GM12872 (cell line): ENCODE results near the gene ZCCHC8.

ENCODE experiments used
- TF ChIP-seq, protein P1 (sequence below): IDR thresholded peaks from 3 replicates; pipeline ENCODE4 v1.5.1; 2011; ENCODE audit warnings: low read depth, mild to moderate bottlenecking, low read length, moderate library complexity; ENCODE audit not compliant: insufficient read depth

Gene ZCCHC8

DNA sequence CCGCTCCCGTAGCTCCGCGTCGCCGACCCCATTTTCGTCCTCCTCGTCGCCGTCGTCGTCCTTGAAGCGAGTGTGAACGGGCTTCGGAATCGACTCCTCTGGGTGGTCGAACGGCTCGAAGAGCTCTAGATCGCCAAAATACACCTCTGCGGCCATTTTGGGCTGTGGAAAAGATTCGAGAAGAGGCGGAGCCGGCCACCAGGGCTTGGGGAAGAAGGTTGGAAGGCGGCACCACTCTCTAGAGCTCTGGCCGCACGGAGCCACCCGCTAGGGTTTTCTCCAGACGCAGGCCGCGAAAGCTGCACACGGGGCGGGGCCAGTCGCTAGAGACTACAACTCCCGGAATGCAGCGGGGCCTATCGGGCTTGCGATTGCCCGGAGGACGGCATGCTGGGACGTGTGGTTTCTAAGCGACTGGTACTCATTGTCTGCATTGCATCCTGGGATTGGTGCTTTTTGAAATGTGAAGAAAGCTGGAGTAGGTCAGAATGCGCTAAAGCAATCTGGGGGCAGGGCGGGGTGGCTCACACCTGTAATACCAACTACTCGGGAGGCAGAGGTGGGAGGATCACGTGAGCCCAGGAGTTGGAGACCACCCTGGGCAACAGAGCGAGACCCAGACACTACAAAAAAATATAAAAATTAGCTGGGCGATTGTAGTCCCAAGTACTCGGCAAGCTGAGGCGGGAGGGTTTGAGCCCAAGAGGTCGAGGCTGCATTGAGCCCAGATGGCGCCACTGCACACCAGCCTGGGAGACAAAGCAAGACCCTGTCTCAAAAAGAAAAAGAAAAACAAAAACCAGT, at the start of gene ZCCHC8:
Gene ZCCHC8 (minus strand): TSS at position 248 of the 804 bp plus-strand sequence. CDS start 92 bp downstream, at position 156.
- TF ChIP-seq, protein P1, sequence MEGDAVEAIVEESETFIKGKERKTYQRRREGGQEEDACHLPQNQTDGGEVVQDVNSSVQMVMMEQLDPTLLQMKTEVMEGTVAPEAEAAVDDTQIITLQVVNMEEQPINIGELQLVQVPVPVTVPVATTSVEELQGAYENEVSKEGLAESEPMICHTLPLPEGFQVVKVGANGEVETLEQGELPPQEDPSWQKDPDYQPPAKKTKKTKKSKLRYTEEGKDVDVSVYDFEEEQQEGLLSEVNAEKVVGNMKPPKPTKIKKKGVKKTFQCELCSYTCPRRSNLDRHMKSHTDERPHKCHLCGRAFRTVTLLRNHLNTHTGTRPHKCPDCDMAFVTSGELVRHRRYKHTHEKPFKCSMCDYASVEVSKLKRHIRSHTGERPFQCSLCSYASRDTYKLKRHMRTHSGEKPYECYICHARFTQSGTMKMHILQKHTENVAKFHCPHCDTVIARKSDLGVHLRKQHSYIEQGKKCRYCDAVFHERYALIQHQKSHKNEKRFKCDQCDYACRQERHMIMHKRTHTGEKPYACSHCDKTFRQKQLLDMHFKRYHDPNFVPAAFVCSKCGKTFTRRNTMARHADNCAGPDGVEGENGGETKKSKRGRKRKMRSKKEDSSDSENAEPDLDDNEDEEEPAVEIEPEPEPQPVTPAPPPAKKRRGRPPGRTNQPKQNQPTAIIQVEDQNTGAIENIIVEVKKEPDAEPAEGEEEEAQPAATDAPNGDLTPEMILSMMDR: peak; percentile 19; the same call in 1 of the 3 replicates

DNA sequence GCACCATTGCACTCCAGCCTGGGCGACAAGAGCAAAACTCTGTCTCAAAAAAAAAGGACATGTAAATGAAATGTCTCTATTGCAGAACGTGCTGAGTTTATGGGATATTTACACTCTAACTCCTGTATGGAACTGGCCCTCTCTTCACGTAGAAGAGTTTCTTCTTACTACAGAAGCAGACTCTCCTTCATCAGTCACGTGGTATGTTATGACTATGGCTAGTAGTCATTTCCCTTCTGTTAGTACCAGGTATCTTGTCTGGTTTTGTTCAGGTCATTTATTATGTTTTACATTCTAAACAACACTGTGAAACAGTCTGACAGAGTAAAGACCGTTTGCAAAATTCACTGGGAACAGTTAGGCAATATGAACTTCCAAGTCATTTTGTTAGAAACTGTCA, 46.6 kb upstream of the ZCCHC8 start:
- TF ChIP-seq, protein P1: no peak

DNA sequence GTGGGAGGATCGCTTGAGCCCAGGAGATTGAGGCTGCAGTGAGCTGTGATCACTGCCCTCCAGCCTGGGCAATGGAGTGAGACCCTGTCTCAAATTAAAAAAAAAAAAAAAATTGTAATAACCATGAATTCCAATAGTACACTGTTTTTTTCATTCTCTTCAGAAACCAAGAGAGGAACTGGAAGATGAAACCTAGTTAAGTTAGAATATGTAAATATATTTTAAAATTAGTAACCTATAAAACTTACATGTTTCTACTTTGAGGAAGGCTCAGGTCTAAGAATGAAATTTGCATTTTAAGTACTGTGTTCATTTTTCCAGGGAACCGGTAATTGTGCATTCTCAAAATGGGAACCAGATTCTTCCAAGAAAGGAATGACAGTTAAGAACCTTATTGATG, 45.1 kb upstream of the ZCCHC8 start:
- TF ChIP-seq, protein P1: no peak

DNA sequence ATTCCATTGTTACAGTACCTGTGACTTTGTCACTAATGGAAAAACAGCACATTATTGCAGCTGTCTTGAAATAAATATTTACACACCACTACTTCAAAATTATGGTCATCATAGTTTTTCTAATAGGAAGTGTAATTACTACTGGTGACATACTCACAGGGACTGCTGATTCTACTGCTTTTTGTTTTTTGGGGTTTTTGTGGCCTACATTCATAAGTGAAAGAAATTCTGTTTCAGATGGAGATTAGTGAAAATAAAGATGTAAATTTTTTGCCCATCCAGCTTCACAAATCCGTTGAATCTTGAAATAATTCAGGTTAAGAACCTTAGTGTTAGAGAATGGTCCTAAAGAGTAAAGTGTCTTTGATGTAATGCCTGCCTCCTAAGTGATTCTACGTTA, 43.8 kb upstream of the ZCCHC8 start:
- TF ChIP-seq, protein P1: no peak

DNA sequence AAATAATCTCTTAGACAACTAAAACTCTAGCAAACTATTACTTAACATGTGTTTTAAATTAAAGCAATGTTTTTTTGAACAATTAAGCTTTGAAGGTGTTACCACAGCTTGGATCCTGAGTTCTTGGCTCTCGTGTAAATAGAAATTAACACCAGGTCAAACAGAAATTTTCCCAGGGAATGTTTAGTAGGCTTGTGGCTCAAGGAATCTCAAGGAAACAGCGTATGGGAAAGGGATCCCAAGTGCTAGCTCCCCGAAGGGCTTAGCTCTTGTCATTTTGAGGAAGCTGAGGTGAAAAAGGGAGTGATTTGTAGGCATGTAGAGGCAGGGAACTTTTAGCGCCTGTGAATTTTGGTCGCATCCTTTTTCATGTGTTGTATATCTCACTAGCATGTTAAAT, 37.8 kb upstream of the ZCCHC8 start:
- TF ChIP-seq, protein P1: no peak

DNA sequence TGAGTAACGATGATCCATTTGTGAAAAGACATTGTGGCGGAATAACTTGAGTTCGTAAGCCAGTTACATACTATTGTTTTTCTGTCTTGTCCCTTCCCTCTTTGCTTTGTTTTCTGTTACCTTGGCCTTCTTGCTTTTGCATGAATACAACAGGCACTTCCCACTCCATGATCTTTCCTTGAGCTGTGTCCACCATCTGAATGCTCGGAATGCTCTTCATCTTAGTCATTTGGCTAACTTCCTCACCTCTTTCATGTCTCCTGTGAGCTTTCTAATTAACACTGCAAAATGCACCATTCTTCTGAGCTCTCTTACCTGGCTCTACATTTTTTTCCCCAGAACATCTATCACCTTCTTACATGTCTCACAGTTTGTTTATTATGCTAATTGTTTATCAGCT, 36.3 kb upstream of the ZCCHC8 start:
- TF ChIP-seq, protein P1: no peak

DNA sequence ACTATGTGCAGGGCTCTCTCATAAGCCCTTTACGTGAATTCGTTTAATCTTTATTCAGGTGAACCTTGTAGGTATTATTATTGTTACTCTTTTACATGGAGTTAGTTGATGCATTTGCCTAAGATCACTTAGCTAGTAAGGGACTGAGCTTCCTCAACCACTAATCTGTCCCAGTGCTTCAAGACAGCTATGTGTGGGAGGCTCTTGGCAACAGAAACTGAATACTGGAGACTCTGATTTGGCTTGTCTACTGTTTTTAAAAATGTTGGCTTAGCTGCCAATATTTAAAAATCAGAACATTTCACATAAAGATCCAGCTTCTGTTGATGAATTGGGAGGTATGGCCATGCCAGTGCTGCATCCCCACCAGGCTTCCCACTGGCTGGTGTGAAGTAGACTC, 33.1 kb upstream of the ZCCHC8 start:
- TF ChIP-seq, protein P1: no peak
